HG03354 (cell line): ENCODE measurements around the gene TTLL7.
"Not testable (repeated sequence)": the region's sequence is repeated elsewhere in the genome, so short reads cannot be mapped to it uniquely, and the experiment has no call there.

ENCODE experiments used
- ATAC-seq: cut with Tn5 transposase; IDR thresholded peaks from one replicate; pipeline ENCODE4 v1.9.1; 2021; ENCODE audit warnings: mild to moderate bottlenecking; ENCODE audit not compliant: unreplicated experiment, poor library complexity, severe bottlenecking

Gene TTLL7

DNA sequence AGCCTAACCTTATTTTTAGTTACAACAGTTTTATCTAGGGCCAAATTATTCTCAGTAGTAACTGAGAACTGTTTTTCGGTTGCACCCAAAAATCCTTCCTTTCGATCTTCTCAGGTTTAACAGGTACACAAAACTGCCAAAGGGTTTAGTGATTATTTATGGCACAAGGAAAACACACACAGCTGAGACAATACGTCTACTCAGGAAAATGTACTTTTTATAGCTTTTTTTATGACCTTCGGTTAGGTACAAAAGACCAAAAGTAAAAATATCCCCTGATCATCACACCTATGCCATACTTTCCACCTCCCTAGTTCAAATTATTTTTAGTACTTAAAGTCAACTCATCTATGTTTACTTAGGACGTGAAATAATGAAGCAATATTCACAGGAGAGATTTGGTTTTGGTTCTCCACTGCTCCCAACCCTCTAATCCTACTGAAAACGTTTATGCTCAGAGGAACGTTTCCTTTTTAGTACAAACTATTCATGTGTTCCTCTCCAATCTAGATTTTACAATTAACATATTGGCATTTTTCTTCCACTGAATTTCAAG is 48.7 kb downstream of the TTLL7 start:
- no peak for ATAC-seq

DNA sequence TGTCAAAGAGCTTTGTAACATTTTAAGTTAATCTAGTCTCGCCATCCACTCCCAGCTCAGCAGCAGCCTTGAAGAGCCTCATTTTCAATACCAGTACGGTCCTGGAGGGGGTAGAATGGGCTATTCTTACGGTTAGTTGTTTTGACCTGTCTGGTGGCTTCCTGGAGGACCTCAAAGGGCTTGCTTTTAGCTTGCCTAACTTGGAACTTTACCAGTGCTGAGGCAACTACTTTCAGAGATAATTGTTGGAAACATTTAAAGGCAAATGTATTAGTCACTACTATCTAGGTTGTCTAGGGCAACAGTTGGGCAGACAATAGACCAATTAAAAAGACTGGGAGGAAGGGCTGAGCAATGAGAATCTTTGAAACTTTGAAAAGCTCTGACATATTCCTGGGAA is 56.0 kb downstream of the TTLL7 start:
- ATAC-seq: no peak

DNA sequence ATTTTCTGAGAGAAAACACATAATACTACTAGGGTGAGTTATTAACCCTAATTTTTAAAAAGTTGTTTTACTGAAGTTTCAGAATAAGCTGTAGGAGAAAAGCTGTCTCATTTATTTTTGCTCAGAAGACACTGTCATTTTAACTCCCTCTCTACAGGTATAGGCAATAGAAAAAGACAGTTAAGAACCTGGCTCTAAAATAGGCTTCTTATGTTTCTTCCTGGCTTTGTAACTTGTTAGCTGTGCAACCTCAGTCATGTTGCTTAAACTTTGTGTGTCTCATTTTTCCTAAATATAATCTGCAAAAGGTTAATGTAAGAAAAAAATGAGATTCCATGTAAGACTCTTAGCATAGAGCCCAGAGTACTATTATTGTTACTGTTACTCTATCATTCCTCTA is 64.4 kb downstream of the TTLL7 start:
- ATAC-seq: no peak

DNA sequence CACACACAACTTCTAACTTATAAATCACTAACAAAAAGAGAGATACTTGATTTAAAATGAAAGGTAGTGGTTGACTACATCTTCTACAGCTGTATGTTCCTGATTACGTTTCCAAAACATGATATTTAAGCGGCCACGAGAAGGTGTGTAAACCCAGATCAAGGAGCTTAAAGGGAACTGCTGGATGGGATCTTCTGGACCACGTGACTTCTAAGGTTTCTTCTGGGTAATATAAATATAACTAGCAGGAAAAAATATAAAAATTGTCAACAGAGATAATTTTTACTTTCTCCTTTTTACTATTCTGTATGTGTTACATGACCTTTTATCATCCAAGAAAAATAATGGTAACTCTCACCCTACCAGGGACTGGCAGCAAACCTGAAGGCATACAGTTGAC is 66.2 kb downstream of the TTLL7 start:
- no peak for ATAC-seq

DNA sequence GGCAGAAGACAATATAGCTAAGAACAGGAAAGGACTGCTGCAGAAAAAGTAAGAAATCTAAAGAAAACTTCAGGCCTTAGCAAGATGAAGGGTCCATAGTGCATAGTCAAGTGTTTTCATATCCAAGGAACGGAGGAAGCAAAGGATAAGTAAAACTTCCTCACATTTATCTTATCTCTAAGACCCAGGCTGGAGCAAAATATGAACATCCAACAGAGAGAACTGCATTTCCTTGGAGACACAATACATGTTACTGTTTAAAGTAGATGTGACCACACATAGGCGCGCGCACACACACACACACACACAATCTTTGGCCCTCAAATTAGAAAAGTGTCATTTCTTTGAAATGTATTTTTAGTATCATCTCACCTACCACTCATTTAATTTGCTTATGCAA is 66.7 kb downstream of the TTLL7 start:
- no peak for ATAC-seq

DNA sequence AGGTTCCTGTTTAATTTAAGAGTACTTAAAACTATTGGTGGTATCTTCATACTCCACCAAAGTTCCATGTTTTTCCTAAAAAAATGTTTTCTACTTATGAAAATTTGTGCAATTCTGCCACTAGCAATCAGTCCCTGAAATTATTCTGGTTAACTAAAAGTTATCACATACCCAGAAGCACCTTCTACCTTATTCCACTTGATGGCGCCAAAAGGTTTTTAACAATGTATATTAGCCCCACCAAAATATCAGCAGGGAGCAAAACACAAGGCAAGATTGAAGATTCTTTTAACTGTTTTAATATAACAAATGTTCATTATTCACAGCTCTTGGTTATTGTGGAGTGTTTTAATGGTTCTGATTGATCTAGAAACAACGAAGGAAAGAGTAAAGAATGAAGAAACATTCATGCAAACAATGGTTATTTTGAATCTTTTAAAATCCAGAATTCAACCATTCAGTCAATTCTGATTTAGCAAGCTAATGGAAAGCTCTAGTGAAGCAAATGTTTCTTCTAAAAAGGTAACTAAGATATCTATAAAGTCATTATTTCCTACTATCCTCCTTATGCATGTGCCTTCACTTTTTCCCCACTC is 67.2 kb downstream of the TTLL7 start:
- ATAC-seq: peak; percentile 86

DNA sequence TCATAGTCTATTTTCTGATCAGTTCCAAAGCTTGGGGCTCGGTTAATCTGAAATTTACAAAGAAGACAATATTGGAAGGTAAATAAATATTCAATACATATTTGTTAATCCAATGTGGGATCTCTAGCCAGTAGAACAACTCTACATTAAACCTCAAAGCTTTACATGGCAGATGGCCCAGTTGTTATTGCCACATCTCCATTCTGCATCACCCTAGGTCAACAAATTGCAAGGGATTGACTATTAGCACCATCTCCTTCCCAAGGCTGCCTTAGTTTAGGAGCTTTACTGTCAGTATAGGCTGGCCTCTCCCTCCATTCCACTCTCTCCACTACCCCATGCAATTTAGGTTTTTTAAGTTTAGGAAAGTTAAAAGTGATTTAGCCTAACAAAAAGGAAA is 69.7 kb downstream of the TTLL7 start:
- no peak for ATAC-seq

DNA sequence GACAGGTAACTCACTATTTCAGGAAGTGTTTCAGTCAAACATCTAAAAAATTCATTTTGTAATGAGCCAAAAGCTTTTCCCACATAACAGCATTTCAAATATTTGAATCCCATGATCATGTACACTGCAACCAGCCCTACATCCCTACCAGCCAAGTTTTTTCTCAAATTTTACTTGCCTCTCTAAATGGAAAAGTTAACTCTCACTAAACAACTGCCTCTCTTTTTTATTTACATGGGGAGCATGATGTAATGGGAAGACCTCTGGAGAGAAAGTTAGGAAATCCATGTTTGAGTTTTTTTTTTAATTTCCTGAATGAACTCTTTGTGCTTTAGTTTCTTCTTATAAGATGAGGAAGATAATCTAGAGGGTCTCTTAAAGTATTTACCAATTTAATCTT is 70.5 kb downstream of the TTLL7 start:
- ATAC-seq: no peak

DNA sequence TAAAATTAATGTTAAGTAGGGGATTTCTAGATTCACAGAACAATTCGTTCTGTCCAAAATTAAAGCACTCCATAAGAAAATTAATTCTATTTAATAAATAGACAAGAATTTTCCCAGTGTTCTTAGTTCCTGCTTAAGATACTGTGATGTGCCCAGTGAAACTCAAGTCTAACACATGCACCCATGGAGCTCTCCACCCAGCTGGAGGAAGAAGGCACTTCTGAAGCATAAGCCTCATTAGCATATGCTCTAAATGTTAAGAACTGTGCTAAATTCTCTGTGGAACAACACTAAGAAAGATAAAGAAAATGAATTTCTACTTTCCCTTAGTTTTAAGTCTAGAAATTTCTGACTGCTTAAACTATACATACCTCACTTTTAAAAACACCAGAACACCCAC is 71.2 kb downstream of the TTLL7 start:
- ATAC-seq: no peak

DNA sequence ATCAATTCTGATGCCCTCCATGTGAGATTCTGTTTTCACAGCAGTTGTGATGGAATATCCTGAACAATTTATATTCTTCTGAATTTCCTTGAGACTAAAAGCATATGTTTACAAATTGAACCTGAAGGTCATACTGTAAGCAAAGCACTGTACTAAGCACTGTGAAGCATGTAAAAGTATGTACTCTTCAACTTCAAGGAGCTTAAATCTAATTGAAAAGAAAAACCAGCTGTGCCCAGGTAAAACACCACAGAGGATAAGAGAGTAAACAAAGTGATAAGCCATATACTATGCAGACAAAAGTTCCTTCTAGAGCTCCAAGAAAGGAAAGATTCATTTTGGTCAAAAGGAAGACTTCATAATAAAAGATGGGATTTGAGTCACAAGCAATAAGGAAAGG is 71.9 kb downstream of the TTLL7 start:
- ATAC-seq: no peak

DNA sequence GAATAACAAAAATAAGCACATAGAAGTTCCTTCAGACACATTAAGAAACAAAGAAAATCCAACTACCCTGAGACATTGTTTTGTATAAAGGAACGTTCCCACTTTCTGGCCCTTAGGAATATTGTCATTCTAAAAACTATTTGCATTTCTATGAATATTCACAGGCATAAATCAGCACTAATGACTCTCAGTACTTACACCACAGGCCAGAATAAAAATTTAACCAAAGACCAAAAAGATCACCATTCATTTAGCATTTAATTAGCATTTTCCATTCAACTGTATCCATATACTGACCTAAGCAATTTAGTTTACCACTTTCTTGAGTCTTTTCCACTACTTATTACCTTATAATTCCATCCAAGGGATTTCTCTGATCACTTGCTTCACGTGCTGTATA is 75.4 kb downstream of the TTLL7 start:
- no peak for ATAC-seq

DNA sequence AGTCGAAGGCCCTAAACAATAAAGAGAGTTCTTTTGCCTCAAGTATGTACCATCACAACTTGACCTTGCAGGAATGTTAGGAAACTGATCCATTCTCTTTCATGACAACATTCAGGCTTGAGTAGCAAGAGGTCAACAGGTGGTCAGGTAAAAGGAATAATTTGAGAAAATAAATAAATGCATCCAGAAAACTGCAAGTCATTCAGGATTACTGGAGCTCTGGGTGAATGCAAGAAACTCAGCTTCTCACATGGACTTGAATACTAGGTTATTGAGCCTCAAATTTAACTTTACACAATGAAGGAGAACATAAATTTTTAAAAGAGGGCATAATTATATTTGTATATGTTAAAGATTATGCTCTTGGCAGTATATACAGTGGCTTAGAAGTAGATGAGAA is 76.5 kb downstream of the TTLL7 start:
- no peak for ATAC-seq

DNA sequence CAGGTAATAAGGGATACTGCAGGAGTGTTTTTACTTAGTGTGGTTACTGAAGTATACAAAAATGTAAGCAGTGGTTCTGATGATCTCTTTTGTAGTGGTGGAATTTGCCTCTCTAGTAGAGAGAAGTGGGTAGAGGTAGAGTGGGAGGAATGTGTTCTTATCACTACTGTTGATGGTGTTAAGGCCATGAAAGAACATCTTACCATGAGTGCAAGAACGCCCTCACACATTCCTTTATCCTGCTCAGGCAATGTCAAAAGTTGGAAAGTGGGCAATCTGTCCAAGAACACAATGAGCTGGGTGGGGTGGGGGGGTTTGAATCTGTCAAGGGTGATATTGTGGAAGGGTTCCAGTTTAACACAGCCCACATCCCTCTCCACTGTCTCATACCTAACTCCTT is 78.6 kb downstream of the TTLL7 start:
- no peak for ATAC-seq

DNA sequence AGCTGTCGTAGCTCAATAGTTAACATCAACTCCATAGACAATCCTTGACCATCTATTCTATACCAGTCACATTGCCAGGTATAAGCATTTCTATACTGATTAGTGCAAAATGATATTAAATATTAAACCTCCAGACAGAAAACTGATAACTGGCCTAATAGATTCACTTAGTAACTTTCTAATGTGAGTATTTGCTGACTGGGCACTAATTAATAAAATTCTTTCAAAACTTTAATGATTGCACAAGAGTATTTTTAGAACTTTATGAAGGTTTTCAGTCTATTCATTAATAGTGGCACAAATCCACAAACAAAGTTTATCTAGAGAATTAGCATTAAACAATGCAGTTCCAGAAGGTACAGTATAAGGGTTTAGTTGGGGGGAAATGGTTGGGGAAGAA is 79.1 kb downstream of the TTLL7 start:
- no peak for ATAC-seq

DNA sequence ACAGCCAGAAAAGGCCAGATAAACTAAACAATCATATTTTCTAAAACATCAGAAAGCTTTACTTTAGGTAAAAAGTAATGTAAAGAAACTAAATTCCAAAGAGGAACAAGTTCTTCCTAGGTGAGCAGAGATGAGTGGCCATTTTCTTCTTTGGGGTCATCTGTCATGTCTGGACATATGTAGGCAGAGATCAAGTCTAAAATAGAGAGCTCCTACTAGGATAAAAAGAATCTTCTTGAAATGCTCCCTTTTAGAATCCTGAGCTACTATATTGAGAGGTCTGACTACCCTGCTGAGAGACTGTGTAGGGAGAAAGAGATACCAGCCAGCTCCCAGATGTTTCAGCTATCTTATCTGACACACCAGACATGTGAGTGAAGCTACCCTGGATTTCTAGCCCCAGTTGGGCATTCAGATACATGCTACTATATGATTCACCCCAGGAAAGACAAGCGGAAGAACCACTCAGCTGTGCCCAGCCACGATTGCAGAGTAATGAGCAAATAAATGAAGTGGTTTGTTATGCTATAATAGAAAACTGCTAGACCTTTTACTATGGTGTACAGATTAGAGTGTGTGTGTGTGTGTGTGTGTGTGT is 80.1 kb downstream of the TTLL7 start:
- ATAC-seq: no peak

DNA sequence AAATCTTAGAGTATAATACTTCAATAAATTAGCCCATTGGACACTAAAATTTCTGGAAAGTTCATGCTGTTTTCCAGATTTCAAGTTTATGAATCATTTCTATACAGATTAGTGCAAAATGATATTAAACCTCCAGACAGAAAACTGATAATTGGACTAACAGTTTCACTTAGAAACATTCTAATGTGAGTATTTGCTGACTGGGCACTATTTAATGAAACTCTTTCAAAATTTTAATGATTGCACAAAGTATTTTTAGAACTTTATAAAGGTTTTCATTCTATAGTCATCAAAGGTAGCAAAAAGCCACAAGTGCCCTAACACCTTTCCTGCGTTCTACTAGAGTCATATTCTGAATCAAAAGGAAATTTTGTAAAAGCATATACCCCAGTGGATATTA is 81.0 kb downstream of the TTLL7 start:
- ATAC-seq: no peak

DNA sequence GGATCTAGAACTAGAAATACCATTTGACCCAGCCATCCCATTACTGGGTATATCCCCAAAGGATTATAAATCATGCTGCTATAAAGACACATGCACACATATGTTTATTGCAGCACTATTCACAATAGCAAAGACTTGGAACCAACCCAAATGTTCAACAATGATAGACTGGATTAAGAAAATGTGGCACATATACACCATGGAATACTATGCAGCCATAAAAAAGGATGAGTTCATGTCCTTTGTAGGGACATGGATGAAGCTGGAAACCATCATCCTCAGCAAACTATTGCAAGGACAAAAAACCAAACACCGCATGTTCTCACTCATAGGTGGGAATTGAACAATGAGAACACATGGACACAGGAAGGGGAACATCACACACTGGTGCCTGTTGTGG is 82.8 kb downstream of the TTLL7 start:
- not testable (repeated sequence) for ATAC-seq

DNA sequence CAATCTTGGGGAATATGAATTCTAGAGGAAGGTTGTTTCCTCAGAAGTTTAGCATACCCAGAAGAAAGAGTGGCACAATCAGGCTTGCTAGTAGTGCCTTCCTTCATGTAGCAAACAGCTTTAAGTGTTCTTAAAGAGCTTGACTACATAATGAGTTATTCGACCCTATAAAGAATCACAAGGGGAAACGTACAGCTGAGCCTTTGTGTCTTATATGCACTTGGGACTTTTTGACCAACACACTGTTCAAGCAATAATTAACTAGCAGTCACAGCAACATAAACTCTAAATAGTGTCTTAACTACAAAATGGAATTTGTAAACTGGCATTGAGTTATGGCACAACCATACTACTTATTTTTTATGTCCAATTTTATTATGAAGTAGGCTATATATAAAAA is 86.1 kb downstream of the TTLL7 start:
- no peak for ATAC-seq

DNA sequence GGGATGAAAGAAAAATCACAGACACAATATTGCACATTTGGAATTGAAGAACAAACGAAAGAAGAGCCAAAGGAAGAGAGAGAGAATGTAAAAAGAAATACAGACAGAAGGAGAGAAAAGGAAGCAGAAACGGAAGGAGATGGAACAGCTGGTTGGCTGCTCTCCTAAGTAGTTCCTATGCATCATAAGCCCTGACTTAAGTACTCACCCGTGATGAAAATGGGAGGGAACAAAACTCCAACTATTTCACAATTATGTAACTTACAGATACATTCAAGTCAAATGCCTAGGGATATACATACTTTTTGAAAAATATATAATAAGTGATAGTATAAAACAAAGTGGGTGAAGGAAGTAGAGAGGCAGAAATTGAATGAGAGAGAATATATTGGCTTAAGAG is 88.5 kb downstream of the TTLL7 start:
- ATAC-seq: no peak

DNA sequence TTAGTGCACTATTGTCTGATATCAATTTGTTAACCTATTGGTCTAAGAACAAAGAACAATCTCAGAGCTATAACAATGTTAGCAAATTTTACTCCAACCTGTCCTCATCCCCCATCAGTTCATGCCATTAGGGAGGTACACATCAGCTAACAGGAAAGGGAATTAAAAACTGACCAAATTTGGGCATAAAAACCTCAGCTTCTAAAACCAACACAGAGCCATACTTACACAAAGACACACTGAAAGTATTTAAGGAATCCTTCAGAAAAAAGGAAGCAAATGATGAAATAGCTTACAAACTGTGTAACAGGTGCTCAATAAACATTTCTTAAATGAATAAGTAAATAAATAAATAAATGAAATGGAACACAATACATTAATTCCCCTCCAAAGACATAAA is 89.2 kb downstream of the TTLL7 start:
- no peak for ATAC-seq

DNA sequence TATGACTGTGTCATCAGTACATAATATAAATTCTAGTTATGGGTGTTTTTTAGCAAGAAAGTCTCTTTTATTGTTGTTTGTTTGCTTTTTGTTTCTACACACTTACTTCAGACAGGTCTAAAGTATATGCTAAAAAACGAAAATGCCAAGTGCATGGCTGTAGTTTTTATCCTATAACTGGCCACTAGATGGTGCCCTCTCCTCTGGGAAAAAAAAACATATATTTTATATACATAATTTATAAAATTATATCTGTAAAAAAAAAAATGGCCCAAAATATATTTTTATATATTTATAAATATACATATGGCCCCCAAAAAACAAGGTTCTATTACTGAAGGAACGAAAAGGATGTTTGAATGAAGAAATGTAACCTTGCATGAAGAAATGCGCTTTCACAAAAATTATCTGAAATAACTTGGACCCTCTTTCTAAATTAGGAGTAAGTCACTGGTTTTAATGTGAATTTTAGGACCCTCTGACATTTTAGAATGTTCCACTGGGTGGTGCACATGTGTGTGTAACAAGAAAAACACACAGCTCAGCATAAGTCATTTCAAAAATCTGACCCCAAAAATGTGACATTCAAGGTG is 93.5 kb downstream of the TTLL7 start:
- ATAC-seq: peak; percentile 51
